GM12878 (cell line): Measurements from ENCODE around the gene NUFIP1. TPM values are rescaled to one million over a fixed set of nuclear protein-coding genes. Genes with fewer than 3 reads are reported as not detected.
A peak's percentile ranks its signal among the peaks of the same experiment; 100 is the strongest.

Source experiments
- CREB1 ChIP-seq: IDR thresholded peaks from 2 replicates; pipeline ENCODE4 v1.6.1; 2012; ENCODE audit warnings: low read depth, mild to moderate bottlenecking, inconsistent platforms
- EP300 ChIP-seq, 2 experiments: fragments of 150-350 bp in 1 of 2; IDR thresholded peaks; 2 replicates each; pipeline ENCODE4 v1.6.1; 2011 to 2012; ENCODE audit warnings: low read depth in 2 of 2, low read length in 2 of 2, borderline replicate concordance in 1 of 2, improper control_type of control experiment in 1 of 2, inconsistent platforms in 1 of 2; ENCODE audit not compliant: control insufficient read depth in 1 of 2
- IKZF1 ChIP-seq: fragments of 450-650 bp; conservative IDR thresholded peaks from 2 replicates; pipeline ENCODE4 v1.6.1; 2017; ENCODE audit warnings: antibody characterized with exemption, mild to moderate bottlenecking
- IKZF2 ChIP-seq, 2 experiments: fragments of 450-650 bp; IDR thresholded peaks; 2 replicates each; pipeline ENCODE4 v1.6.1; 2017; ENCODE audit warnings: mild to moderate bottlenecking in 2 of 2, moderate library complexity in 2 of 2
- IRF4 ChIP-seq: IDR thresholded peaks from 2 replicates; pipeline ENCODE4 v1.6.1; 2011; ENCODE audit warnings: low read depth, low read length
- MEF2A ChIP-seq: IDR thresholded peaks from 2 replicates; pipeline ENCODE4 v1.6.1; 2011; ENCODE audit warnings: low read depth, mild to moderate bottlenecking, low read length, moderate library complexity; ENCODE audit not compliant: insufficient read depth
- MTA3 ChIP-seq: IDR thresholded peaks from 2 replicates; pipeline ENCODE4 v1.6.1; 2012; ENCODE audit warnings: low read length, inconsistent platforms, borderline replicate concordance
- NBN ChIP-seq: fragments of 450-650 bp; IDR thresholded peaks from 2 replicates; pipeline ENCODE4 v1.6.1; 2016
- NRF1 ChIP-seq: conservative IDR thresholded peaks from 2 replicates; pipeline ENCODE4 v1.6.1; 2011; ENCODE audit warnings: mild to moderate bottlenecking, low read depth, low read length, improper control_type of control experiment
- PKNOX1 ChIP-seq: fragments of 450-650 bp; IDR thresholded peaks from 2 replicates; pipeline ENCODE4 v1.6.1; 2016; ENCODE audit warnings: mild to moderate bottlenecking
- POLR2AphosphoS2 ChIP-seq: IDR thresholded peaks from 2 replicates; pipeline ENCODE4 v1.6.1; 2011; ENCODE audit warnings: low read depth, mild to moderate bottlenecking, low read length, improper control_type of control experiment, moderate library complexity
- RAD21 ChIP-seq: IDR thresholded peaks from 2 replicates; pipeline ENCODE4 v1.6.1; 2011; ENCODE audit warnings: mild to moderate bottlenecking, low read depth, low read length, moderate library complexity; ENCODE audit not compliant: insufficient read depth
- RELA ChIP-seq: fragments of 450-650 bp; IDR thresholded peaks from 2 replicates; pipeline ENCODE4 v1.8.0; 2014; ENCODE audit warnings: borderline replicate concordance; ENCODE audit not compliant: partially characterized antibody
- SIN3A ChIP-seq: IDR thresholded peaks from 2 replicates; pipeline ENCODE4 v1.6.1; 2012; ENCODE audit warnings: low read depth, low read length, improper control_type of control experiment
- SMC3 ChIP-seq: IDR thresholded peaks from 2 replicates; pipeline ENCODE4 v1.6.1; 2011; ENCODE audit warnings: low read length, improper control_type of control experiment, borderline replicate concordance
- SREBF1 ChIP-seq: IDR thresholded peaks from 2 replicates; pipeline ENCODE4 v1.6.1; 2012; ENCODE audit warnings: mild to moderate bottlenecking, low read length
- SUPT20H ChIP-seq: IDR thresholded peaks from 2 replicates; pipeline ENCODE4 v1.6.1; 2011; ENCODE audit warnings: low read depth, mild to moderate bottlenecking, low read length, moderate library complexity, borderline replicate concordance; ENCODE audit not compliant: control insufficient read depth
- TAF1 ChIP-seq: IDR thresholded peaks from 2 replicates; pipeline ENCODE4 v1.6.1; 2011; ENCODE audit warnings: mild to moderate bottlenecking, low read depth, low read length, borderline replicate concordance
- TARDBP ChIP-seq: IDR thresholded peaks from 2 replicates; pipeline ENCODE4 v1.6.1; 2016; ENCODE audit warnings: borderline replicate concordance
- TBL1XR1 ChIP-seq: IDR thresholded peaks from 2 replicates; pipeline ENCODE4 v1.6.1; 2012; ENCODE audit warnings: low read depth, low read length, improper control_type of control experiment
- TCF7 ChIP-seq: IDR thresholded peaks from 2 replicates; pipeline ENCODE4 v1.6.1; 2014; ENCODE audit warnings: antibody characterized with exemption, borderline replicate concordance
- ZSCAN29 ChIP-seq: fragments of 450-650 bp; IDR thresholded peaks from 2 replicates; pipeline ENCODE4 v1.6.1; 2017; ENCODE audit warnings: mild to moderate bottlenecking, moderate library complexity
- polyA plus RNA-seq, 11 experiments: library from polyadenylated mRNA; depleted of rRNA in 4 of 11; unstranded in 6 of 11; stranded (reverse) in 5 of 11; fragments of >200 nt; fragmentation: Nextera tagmentation in 4 of 11; fragmentation: Illumina TruSeq in 1 of 11; extraction: Ambion mirVana in 4 of 11; extraction: Trizol in 1 of 11; gene quantifications; 1 replicate in 1 of 11; 2 replicates in 10 of 11; pipeline versions ENCODE4 v1.2.1 to v1.2.3, GENCODE V29; 2011 to 2016; ENCODE audit warnings: inconsistent platforms in 2 of 11, missing spikeins in 2 of 11, low read depth in 1 of 11
- total RNA-seq, 4 experiments: library from RNA; depleted of rRNA in 3 of 4; stranded (reverse); fragments of >200 nt in 3 of 4; fragmentation: Illumina TruSeq in 1 of 4; extraction: Trizol in 1 of 4; gene quantifications; 2 replicates each; pipeline versions ENCODE4 v1.2.1 to v1.2.3, GENCODE V29; 2013 to 2021
- TF ChIP-seq, protein P1 (sequence below): IDR thresholded peaks from 2 replicates; pipeline ENCODE4 v1.6.1; 2011; ENCODE audit warnings: low read depth, low read length, improper control_type of control experiment, borderline replicate concordance
- TF ChIP-seq, protein P2 (sequence below): IDR thresholded peaks from 2 replicates; pipeline ENCODE4 v1.6.1; 2012; ENCODE audit warnings: low read depth, low read length, improper control_type of control experiment
- TF ChIP-seq, protein P3 (sequence below): fragments of 450-650 bp; formaldehyde crosslinking; IDR thresholded peaks from 2 replicates; pipeline ENCODE4 v1.5.0; 2022; ENCODE audit warnings: mild to moderate bottlenecking, missing genetic modification characterization

Gene NUFIP1
- total and polyA plus RNA-seq, 10 of the 15 experiments (the other 5 are each of a cell fraction or from before 2014, with no cell fraction given): 2.5 to 11.2 (median 7.0) TPM

GRCh38 chr13:44989071-44989889 is at the start of gene NUFIP1, which contains the start of gene GPALPP1 (continued):
- TF ChIP-seq NBN (peak; percentile 98), MTA3 (no peak), EP300 (IDR thresholded peaks at IDR 0.05; ENCODE audit: borderline replicate concordance in 1 of 2, control insufficient read depth in 1 of 2, low read depth in 2 of 2, low read length in 2 of 2) (no peak), SMC3 (no peak), TARDBP (peak; percentile 85), TAF1 (peak; percentile 51; the same call in 1 of the 2 replicates), ZSCAN29 (no peak), NRF1 (no peak), RELA (peak; percentile 69), MEF2A (no peak), SREBF1 (no peak), IRF4 (peak; percentile 76), SUPT20H (no peak), IKZF1 (peak; percentile 79), IKZF2 (IDR thresholded peaks at IDR 0.05) (peak; percentile 19 to 49; a peak in 2 of 4 replicates), TBL1XR1 (no peak), SIN3A (peak; percentile 91), RAD21 (no peak), POLR2AphosphoS2 (peak; percentile 75), TCF7 (no peak), CREB1 (peak; percentile 100), PKNOX1 (peak; percentile 83)
- TF ChIP-seq, protein P1, sequence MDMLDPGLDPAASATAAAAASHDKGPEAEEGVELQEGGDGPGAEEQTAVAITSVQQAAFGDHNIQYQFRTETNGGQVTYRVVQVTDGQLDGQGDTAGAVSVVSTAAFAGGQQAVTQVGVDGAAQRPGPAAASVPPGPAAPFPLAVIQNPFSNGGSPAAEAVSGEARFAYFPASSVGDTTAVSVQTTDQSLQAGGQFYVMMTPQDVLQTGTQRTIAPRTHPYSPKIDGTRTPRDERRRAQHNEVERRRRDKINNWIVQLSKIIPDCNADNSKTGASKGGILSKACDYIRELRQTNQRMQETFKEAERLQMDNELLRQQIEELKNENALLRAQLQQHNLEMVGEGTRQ: no peak; the same call in 1 of the 2 replicates
- TF ChIP-seq, protein P2, sequence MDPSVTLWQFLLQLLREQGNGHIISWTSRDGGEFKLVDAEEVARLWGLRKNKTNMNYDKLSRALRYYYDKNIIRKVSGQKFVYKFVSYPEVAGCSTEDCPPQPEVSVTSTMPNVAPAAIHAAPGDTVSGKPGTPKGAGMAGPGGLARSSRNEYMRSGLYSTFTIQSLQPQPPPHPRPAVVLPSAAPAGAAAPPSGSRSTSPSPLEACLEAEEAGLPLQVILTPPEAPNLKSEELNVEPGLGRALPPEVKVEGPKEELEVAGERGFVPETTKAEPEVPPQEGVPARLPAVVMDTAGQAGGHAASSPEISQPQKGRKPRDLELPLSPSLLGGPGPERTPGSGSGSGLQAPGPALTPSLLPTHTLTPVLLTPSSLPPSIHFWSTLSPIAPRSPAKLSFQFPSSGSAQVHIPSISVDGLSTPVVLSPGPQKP: peak; percentile 31; the same call in 1 of the 2 replicates
- TF ChIP-seq, protein P3, sequence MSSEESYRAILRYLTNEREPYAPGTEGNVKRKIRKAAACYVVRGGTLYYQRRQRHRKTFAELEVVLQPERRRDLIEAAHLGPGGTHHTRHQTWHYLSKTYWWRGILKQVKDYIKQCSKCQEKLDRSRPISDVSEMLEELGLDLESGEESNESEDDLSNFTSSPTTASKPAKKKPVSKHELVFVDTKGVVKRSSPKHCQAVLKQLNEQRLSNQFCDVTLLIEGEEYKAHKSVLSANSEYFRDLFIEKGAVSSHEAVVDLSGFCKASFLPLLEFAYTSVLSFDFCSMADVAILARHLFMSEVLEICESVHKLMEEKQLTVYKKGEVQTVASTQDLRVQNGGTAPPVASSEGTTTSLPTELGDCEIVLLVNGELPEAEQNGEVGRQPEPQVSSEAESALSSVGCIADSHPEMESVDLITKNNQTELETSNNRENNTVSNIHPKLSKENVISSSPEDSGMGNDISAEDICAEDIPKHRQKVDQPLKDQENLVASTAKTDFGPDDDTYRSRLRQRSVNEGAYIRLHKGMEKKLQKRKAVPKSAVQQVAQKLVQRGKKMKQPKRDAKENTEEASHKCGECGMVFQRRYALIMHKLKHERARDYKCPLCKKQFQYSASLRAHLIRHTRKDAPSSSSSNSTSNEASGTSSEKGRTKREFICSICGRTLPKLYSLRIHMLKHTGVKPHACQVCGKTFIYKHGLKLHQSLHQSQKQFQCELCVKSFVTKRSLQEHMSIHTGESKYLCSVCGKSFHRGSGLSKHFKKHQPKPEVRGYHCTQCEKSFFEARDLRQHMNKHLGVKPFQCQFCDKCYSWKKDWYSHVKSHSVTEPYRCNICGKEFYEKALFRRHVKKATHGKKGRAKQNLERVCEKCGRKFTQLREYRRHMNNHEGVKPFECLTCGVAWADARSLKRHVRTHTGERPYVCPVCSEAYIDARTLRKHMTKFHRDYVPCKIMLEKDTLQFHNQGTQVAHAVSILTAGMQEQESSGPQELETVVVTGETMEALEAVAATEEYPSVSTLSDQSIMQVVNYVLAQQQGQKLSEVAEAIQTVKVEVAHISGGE (CRISPR knock-in tag): no peak
